GM18909 (cell line): ENCODE measurements around the gene JAZF1.
"Not testable (repeated sequence)": the region's sequence is repeated elsewhere in the genome, so short reads cannot be mapped to it uniquely, and the experiment has no call there.

Experiments used
- ATAC-seq: cut with Tn5 transposase; IDR thresholded peaks from one replicate; pipeline ENCODE4 v1.9.1; 2021; ENCODE audit warnings: mild to moderate bottlenecking; ENCODE audit not compliant: unreplicated experiment, poor library complexity

JAZF1 gene

DNA sequence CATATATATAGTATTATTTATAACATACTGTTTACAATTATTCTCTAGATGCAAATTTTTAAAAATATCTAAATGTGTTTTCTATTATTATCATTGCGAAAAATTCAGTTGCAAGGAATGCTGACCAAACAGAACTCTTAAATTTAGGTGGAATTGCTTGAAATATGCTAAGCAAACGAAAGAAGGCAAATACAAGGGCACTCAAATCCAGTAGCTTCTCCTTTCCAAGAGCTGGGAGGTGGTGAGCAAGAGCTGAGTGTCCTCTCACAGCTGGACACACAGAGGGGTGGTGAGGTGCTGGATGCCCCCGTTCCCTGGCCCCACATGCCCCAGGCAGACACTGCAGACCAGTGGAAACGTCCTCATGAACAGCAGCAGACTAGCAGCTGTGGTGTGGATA, 274.6 kb downstream of the JAZF1 start:
- ATAC-seq = no peak

DNA sequence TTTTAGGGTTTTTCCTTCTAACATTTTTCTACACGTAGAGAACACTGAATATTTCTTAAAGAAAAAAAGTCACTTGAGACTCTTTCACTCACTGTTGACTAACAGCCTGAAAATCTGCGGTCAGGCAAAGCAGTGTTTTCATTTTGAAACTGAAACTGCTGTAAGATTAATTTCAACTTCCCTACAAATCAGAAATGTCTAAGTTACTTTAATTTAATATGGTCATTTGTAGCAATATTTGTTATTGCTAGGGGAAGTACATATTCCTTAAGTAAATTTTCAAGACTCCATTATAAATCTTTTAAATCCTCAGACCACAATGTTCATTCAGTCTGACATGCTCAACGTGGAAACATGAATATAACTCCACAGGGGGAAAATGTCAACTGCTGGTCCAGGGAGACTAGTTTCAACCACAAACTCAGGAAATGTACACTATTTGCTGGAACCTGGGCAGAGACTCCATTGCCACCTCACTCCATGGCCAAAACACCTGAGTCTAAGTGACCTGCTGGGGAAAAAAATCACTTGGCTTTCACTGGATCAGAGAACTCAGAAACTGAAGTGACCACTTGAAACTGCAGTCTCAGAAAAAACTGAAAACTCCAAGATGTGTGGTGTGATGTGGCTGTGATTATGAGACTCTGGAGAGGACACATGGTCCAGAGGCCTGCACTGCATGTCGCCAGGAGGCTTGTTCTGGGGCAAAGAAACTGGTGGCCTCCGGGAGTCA, 279.4 kb downstream of the JAZF1 start:
- ATAC-seq = peak; percentile 86

DNA sequence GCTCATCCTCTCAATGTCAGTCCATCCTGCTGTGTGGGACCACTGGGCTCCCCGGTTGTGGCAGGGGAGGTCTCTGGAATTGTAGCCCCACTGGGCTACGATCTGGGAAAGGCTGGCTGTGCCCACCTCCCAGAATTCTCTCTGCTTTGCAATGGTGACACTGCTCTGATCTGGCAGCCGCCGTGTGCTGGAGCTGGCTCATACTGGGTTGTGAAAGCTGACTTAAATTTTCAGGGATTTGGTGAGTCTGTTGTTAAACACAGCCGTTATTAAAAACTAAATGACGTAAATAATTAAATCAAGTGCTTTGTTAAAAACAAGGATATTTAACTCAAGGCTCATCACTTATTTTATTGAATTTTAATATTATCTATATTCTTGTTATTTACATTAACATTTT, 280.6 kb downstream of the JAZF1 start:
- no peak for ATAC-seq

DNA sequence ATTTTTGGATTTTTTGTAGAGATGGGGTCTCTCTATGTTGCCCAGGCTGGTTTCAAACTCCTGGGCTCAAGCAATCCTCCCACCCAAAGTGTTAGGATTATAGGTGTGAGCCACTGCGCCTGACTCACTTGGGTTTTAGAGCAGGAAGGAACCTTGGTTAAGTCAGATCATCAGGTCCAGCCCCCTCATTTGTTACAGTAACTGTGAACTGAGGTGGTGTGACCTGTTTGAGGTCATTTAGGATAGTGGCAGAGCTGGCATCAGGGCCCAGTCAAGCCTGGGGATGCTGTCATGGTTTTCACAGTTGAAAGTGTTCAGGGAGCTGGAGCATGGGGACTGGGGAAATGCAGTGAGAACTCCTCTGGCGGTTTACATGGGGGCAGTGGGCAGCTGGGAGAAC, 281.0 kb downstream of the JAZF1 start:
- ATAC-seq = no peak

DNA sequence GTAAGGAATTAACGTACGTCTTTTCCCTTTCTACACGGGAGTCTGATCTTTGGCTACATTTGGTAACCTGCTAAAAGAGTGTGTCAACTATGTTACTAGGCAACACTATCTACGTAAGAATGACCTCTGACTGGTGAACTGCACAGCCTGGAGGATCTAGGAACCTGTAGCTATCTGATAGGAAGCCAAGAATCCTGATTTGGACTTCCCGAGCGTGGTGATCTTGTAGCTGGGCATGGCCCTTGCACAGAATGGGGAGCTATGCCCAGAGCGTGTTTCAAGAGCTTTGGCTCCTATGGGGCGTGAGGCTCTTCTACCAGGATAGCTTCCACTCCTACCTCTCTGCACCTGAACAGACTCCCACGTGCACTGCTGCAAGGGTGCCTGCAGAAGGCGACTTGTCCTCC, 283.2 kb downstream of the JAZF1 start:
- no peak for ATAC-seq

DNA sequence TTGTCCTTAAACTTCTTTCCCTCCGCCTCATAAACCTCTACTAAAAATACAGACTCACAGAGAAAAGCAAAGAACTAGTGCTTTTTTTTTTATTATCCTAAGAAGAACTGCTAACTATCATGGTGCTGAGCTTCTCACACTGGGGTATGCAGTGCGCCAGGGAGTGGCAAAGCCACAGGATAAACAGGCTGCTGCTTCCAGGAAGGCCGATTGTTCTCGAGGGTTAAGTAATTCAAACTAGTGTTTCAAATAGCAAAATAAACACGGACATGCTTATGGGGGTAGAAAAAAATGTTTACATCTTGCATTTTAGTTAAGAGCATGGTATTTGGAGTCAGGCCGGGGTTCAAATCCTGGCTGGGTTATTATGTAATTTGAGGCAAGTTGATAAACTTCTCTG, 283.6 kb downstream of the JAZF1 start:
- ATAC-seq = no peak

DNA sequence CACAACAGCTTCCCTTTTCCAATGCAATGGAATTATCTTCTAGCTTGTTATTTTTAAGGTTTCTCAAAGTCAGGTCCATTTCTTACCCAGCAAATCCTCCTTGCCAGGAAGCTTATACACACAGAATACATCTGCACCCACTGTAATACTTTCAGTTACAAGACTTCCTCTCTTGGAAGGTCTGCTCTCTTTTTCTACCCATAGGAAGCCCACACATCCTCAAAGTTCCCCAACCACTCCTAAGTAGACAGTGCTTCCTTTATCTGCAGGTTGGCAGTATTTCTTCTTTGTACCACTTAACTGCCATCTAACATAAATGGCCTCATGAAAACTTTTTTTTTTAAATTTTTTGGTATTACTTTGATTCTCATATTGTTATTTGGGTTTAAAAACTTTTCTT, 285.0 kb downstream of the JAZF1 start:
- no peak for ATAC-seq

DNA sequence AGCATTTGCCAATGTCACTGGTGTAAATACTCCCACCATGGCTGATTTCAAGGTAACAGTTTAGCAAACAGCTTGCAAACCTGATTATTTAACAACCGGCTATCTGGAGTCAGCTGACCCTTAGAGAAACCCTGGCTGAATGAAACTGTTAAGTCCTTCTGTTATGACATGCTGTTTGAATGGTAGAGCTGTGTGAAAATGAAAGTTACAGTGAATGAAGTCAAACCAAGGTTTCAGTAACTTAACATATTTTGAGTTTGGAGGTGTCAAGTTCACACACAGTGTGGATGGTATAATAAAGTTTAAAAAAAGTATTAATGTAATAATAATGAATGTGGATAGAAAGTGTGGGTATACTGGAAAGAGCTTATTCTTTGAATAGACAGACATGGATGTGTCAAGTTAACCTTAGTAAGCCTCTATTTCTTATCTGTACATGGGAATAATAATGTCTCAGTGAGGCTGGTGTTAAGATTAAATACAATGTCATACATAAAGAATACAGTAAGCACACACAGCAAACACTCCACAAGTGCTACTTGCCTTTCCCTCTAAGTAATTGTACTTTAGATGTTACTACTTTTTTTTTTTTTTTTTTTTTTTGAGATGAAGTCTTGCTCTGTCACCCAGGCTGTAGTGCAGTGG, 290.3 kb downstream of the JAZF1 start:
- peak; percentile 100 for ATAC-seq

DNA sequence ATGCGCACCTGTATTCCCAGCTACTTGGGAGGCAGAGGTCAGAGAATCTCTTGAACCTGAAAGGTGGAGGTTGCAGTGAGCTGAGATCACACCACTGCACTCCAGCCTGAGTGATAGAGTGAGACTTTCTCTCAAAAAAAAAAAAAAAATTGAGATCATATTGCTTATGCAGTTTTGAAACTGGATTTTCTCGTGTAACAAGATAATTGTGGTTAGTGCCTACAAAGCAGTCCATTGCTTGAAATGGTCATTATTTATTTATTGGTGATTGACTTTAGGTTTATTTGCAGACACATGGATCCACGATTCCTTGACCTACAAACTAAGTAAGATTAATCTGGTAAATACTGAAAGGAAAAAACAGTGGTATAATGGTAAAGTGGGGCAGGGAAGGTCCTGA, 290.8 kb downstream of the JAZF1 start:
- ATAC-seq = no peak

DNA sequence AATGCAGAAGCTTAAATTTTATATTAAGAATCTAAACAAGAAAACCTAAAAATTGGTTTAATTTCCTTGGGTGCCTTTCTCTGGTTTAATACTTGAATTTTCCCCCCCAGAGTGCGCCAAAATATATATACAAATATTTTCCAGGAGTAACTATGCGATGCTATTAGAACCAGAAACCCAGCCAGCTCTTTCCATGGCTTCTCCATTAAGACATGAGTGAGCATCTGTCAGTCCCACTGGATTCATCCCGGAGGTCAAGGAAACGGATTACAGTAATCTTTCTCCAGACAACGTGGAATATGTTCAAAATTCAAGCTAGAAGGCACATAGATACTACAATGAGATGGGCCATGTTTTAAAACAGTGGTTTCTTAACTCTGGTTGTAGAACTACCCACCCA, 291.9 kb downstream of the JAZF1 start:
- ATAC-seq = no peak

DNA sequence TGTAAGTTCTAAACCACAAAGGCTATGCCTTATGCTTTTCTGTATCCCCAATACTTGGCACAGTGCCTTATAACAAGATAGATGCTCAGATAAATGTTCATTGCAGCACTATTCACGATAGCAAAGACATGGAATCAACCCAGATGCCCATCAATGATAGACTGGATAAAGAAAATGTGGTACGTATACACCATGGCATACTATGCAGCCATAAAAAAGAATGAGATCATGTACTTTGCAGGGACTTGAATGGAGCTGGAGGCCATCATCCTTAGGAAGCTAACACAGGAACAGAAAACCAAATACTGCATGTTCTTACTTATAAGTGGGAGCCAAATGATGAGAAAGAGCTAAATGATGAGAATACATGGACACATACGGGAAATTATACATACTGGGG, 293.9 kb downstream of the JAZF1 start:
- ATAC-seq = not testable (repeated sequence)

DNA sequence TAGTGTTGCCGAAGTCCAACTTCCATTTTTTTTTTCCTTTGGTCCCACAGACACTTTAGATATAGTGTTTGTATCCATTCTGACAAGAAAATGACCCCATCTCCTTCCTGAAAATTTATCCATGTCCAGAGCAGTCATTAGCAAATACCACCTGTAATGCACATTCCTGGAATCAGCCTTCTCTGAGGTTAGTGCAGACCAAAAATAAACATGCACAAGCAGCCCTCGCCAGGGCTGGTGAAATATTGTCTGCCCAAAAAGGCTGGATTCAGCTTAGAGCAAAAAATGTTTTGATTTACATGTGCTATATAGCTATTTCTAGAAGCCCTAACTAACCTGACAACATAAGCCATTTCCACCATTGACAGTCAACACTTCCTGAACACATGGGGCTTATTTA, 294.9 kb downstream of the JAZF1 start:
- no peak for ATAC-seq

DNA sequence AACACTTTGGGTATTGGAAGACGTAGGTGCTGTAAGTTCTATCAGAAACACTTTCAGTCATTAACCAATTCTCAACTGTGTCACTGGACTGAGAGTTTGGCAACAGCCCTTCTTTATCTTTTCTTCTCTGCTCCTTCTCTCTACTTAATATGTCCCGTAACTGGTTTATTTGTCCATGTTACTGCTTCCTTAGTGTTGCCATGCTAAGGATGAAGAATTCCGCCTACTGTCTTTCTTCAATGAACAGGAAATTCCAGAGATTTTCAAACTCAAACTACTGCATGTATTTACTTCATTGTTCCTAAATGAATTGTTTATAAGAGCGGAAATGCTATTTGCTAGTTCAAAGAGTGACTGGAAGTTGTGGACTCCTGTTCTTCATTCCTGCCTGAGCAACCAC, 296.9 kb downstream of the JAZF1 start:
- ATAC-seq = no peak

DNA sequence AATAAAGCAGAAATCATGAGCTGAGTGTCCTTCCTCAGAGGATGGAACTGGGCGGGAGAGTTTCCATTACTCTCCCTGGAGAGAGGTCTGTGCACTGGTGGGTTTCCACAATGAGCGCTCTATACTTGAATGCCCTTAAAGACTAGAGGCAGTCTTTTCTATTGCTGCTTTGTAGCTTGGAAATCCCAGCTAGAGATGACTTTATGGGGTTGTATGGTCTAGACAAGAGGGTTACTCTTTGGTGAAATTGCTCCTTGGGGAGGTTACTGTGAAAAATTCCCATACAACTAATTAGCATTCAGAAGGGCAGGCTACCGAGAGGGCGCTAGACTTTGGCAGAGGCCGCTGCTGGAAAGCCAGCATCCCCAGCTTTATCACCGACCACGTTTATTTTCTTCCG, 303.8 kb downstream of the JAZF1 start:
- no peak for ATAC-seq

DNA sequence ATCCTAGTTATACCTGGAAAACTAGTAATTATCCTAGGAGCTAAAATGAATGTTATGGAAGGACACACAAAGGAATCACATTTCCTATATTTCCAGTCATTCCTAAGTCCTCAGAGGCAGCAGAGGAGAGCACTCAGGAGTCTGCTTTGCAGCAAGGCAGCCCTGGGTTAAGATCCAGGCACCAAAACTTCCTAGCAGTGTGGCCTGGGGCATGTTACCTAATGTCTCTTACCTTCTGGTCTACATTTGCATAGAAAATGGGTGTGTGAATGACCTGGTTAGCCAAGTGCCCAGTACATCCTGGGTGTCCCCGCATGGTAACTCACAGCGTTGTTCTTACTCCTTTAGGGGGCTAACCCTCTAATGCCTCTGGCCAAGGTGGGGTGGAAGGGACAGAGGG, 304.8 kb downstream of the JAZF1 start:
- ATAC-seq = no peak

DNA sequence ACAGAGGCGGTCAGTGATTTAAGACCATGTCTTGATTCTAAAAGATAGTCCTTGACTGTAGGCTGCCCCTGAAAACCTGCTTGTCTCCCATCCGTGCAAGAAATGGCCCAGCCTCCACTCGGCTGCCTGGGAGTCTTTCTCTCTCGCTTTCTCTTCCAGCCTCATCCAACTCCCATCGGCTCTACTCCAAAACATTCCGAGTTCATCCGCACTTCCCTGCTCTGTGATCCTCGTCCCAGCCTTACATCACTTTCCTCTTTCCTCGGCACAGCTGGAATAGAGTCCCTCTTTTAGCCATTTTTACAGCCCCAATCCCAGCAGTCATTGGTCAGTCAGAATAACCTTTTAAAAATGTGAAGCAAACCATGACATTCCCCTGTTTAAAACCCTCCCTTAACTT, 305.5 kb downstream of the JAZF1 start:
- ATAC-seq = no peak

DNA sequence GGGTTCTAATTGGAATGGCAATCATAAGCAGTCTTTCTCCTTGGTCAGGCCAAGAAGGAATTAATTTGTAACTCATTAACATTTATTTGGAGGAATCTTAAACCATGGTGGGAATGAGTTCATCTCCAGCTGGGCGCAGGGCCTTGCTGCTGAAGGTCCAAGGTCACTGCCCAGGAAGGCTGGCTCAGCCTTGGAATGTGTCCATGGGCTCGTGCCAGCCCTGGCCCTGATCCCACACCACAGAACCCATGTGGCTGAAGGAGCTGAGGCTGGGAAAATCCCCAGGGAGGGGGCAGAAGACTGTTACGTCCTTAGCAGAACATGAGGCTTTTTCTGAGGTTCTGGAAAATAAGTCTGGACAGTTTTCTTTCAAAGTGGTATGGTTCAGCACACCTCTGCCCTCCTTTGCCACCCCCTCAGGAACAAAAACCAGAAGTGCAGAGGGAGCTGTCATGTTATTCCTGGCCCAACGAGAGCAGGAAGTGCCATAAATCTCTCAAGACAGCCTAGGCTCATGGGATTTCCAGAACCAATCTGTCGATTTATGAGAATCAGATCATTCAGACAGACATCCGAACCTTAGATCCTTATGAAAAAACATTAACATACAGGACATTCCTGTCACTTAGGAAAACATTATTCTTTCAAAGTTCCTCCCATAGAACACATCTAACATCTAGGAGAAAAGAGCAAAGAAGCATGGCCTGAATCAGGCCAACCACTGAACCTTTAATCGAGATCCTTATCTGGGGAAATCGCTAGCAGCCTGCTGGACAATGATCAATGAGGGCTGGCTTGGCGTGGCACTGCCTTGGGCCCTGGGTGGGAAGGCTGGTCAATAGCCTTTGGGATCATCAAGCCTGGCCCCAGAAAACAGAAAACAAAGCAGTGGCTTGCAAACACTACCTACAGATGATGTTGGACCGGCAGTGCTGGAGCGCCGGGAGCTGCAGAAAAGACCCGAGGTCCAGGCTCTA, 306.3 kb downstream of the JAZF1 start:
- no peak for ATAC-seq

DNA sequence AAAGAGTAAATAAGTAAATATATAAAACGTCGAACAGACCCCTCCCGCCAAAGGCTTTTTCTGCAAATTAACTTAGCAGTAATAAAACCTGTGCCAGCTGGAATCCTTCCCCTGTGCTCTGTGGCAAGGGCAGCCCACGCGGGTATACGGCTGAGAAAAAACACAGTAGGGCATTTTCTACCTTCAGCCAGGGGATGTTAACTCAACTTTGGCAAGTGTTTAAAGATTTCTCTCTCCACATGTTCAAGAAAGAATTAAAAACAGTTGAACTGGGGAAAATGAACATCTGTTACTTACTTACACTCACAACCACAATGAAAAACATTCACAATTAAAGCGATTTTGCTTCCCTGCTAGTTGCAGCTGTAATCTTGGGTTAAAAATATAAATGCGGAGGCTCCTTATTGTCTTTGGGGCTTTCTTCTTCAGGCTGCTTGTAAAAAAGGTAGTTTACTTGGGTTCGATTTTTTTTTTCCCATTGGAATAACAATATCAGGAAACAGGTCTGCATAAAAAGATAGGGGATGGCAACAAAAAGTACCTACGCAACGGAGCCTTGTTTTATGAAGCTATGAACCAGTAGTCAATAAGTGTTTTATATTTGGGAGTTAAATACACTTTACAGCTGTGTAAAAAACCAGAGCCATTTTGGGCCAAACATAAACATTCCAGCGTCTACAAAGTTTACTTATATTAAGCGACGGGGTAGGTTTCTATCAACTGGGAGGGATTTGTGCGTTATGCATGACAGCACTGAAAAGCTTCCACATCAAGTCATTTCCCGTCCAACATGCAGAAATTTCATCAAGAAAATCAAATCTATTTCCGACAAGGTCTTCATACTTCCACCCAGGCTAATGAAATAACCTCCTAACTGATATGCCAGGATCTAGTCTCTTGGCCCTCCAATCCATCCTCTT, 308.0 kb downstream of the JAZF1 start:
- ATAC-seq = no peak

DNA sequence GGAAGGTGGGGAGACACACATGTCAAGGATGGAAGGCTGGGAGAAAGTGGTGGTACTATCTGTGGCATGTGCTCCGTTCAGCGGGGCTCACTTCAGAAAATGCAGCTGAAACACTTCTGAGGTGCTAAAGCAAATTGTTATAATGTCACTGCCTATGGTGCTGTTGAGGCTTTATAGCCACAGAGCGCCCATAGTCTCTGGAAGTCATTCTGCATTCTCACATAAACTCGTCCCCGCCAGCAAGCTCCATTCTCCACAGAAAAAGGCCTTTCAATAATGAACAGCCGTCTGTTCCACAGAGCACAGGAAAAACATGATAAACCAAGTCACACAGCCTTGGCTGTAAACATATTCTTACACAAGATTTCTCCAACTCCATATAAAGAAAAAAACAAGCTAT, 308.7 kb downstream of the JAZF1 start:
- no peak for ATAC-seq

DNA sequence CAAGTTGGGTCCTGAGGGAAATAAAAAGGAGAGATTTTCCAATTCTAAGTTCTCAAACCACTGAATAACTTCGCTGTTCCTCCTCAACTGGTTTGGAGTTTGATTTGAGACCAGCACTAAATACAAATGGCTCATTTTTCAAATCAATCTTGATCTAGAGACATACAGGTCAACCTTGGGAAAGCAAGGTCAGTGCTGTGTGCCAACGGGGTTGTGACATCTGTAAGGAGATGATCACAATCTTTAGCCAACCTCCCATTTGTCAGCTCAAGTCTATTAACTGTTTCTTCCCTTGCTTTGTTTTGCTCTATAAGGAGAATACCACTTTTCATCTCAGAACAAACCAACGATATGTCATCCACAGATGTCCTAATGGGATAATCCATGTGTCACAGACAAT, 309.5 kb downstream of the JAZF1 start:
- no peak for ATAC-seq
